ENCODE data around the gene PXMP4. TPM values are rescaled to one million over a fixed set of nuclear protein-coding genes. Genes with fewer than 3 reads are reported as not detected.

Gene PXMP4
- 3.3 to 6.0 TPM (median 5.8 TPM) in 3 replicates for total RNA-seq (2021)
- percentile 39 among the genes with signal in this experiment for Bru-seq, nascent RNA
- long read RNA-seq, experiment 1, full-length matches to known transcripts: 5 of 7 reads
- long read RNA-seq, experiment 1, partial matches to known transcripts: 1 of 7 reads
- long read RNA-seq, experiment 1, other reads (novel, unspliced or antisense): 1 of 7 reads
- long read RNA-seq, experiment 2, full-length matches to known transcripts: 2 of 7 reads
- long read RNA-seq, experiment 2, partial matches to known transcripts: 0 of 7 reads
- long read RNA-seq, experiment 2, other reads (novel, unspliced or antisense): 5 of 7 reads
- long read RNA-seq, experiment 3, full-length matches to known transcripts: 2 of 3 reads
- long read RNA-seq, experiment 3, partial matches to known transcripts: 0 of 3 reads
- long read RNA-seq, experiment 3, other reads (novel, unspliced or antisense): 1 of 3 reads

- peak; percentile 98 for ATAC-seq
- H3K27ac Mint-ChIP-seq: peak within 1 kb of the TSS; percentile 7; the same call in 1 of the 2 replicates
- H3K4me1 Mint-ChIP-seq: peaks cover 4% of the 10 kb centered on the region
- H3K27me3 Mint-ChIP-seq (ENCODE audit: low read depth): peaks cover 6% of the 10 kb centered on the region; the same call in 1 of the 2 replicates
- CTCF ChIA-PET: interaction anchor here (0.6 to 4.0 kb wide), 11 partner anchors 10 to 304 kb away, joined by 3 to 19 read pairs (median 4); partner anchors contain the start of genes ACTL10 and ZNF341
- peak; percentile 85 for DNase-seq (ENCODE audit: low spot score)
- POLR2A ChIA-PET: interaction anchor here (0.7 to 1.7 kb wide), 4 partner anchors 12 to 230 kb away, joined by 3 to 4 read pairs (median 4); partner anchors contain the start of genes CBFA2T2 and ZNF341
- peaks cover 7% of the 10 kb centered on the region for H3K9me3 Mint-ChIP-seq
- H3K36me3 Mint-ChIP-seq: peaks cover 2% of the 10 kb centered on the region; the same call in 1 of the 2 replicates
- H3K4me3 Mint-ChIP-seq: peak within 1 kb of the TSS; percentile 70
- no peak for TF ChIP-seq ELF4 (CRISPR knock-in tag; IDR thresholded peaks at IDR 0.05; ENCODE audit: low read depth)
- TF ChIP-seq ARID4B (CRISPR knock-in tag; IDR thresholded peaks at IDR 0.05; ENCODE audit: borderline replicate concordance): peak; percentile 63; the same call in 1 of the 2 replicates
- TF ChIP-seq ZNF416 (CRISPR knock-in tag; IDR thresholded peaks at IDR 0.05): 0 out of 2 replicates have a peak, but pooled peaks have one; percentile 21
- TF ChIP-seq ZNF121 (CRISPR knock-in tag; IDR thresholded peaks at IDR 0.05): peak; percentile 87
- no peak for TF ChIP-seq MXD4 (CRISPR knock-in tag; IDR thresholded peaks at IDR 0.05; ENCODE audit: borderline replicate concordance)
- peak; percentile 66 for TF ChIP-seq MAX (CRISPR knock-in tag; IDR thresholded peaks at IDR 0.05)
- no peak for TF ChIP-seq RELA (CRISPR knock-in tag; IDR thresholded peaks at IDR 0.05; ENCODE audit: borderline replicate concordance)
- TF ChIP-seq NFYB (CRISPR knock-in tag; conservative IDR thresholded peaks at IDR 0.05; ENCODE audit: low read depth): peak; percentile 97
- TF ChIP-seq ATF3 (CRISPR knock-in tag; conservative IDR thresholded peaks at IDR 0.05): no peak
- no peak for TF ChIP-seq CREB1 (CRISPR knock-in tag; IDR thresholded peaks at IDR 0.05)
- 0 out of 2 replicates have a peak, but pooled peaks have one; percentile 44 for TF ChIP-seq ZNF232 (CRISPR knock-in tag; IDR thresholded peaks at IDR 0.05)
- TF ChIP-seq ZNF281 (CRISPR knock-in tag; IDR thresholded peaks at IDR 0.05): no peak
- no peak for TF ChIP-seq ZNF425 (CRISPR knock-in tag; conservative IDR thresholded peaks at IDR 0.05)
- TF ChIP-seq ZNF671 (CRISPR knock-in tag; IDR thresholded peaks at IDR 0.05): no peak
- no peak for TF ChIP-seq AR (CRISPR knock-in tag; IDR thresholded peaks at IDR 0.05)
- peak; percentile 31; the same call in 1 of the 2 replicates for TF ChIP-seq FOXK1 (CRISPR knock-in tag; IDR thresholded peaks at IDR 0.05)
- TF ChIP-seq PRRX2 (CRISPR knock-in tag; IDR thresholded peaks at IDR 0.05): no peak
- no peak for TF ChIP-seq TEAD1 (CRISPR knock-in tag; IDR thresholded peaks at IDR 0.05)
- peak; percentile 42 for TF ChIP-seq USF2 (CRISPR knock-in tag; IDR thresholded peaks at IDR 0.05)
- 0 out of 2 replicates have a peak, but pooled peaks have one; percentile 7 for TF ChIP-seq USF1 (CRISPR knock-in tag; IDR thresholded peaks at IDR 0.05)
Measured at GRCh38 chr20:33719989-33720709, at the start of gene PXMP4. Gene PXMP4, minus strand, starts transcription at chr20:33720310. Its CDS starts 103 bp downstream, at chr20:33720207.

All from WTC11 (cell line).